Right lobe of liver (tissue), 4 donors: ENCODE data around the gene GPER1.

Experiments
- CTCF ChIP-seq, 4 donors: fragments of 200-600 bp in 3 of 4; fragments of 450-650 bp in 1 of 4; IDR thresholded peaks; one replicate each; pipeline versions ENCODE4 v1.5.1 to v1.8.0; 2016 to 2022; ENCODE audit warnings: antibody characterized with exemption in 4 of 4, mild to moderate bottlenecking in 2 of 4
- POLR2A ChIP-seq: fragments of 450-650 bp; IDR thresholded peaks from one replicate; pipeline ENCODE4 v1.6.1; 2017; ENCODE audit warnings: antibody characterized with exemption, mild to moderate bottlenecking
- donor health status: DM: no; HTN: no; CAD: no.
- donor health status: DM: no; HTN: no; CAD: no.
- donor health status: DM: no; HTN: yes; CAD: no.

- TF ChIP-seq CTCF (IDR thresholded peaks at IDR 0.05) (no peak), POLR2A (no peak)
Observed at GRCh38 chr7:1094870-1095269, 7.0 kb downstream of the GPER1 start.
